ENCODE data around the gene TMEM150C.
"Not testable (repeated sequence)": the region's sequence is repeated elsewhere in the genome, so short reads cannot be mapped to it uniquely, and the experiment has no call there.

The TMEM150C gene

DNA sequence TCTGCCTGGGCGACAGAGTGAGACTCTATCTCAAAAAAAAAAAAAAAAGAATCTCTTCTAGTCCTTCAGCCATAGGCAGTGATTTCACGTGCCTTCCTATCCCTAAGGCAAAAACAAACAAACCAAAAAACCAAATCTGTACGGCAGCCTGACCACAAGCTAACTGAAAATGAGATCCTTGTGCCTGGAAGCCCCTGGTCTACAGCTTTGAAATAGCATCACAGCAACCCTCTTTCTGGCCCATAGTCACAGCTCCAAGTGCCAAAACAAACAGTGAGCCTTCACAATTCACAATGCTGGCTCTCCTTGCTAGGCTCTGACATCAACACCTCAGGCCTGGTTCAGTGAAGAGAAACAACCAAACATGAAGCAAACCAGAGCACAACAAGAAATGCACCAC lies 46.1 kb downstream of the TMEM150C start:
- DNase-seq (ENCODE audit: low read depth) = no peak

DNA sequence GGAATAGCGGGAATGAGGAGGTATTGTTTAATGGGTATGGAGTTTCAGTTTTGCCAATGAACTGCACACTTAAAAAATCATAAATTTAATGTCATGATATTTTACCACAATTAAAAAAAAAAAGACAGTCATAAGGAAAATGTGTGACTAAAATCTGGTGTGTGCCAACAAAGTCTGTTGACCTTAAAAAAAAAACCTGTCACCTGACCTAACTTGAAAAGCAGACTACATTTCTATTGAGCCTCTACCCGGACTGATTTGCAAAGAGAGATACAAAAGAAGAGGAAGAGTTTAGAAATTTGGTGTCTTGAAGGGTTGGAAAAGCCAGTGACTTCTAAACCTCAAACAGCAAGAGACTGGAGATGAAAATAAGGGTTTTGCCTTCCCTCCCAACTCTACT lies 48.4 kb downstream of the TMEM150C start:
- no peak for DNase-seq (ENCODE audit: low read depth)

DNA sequence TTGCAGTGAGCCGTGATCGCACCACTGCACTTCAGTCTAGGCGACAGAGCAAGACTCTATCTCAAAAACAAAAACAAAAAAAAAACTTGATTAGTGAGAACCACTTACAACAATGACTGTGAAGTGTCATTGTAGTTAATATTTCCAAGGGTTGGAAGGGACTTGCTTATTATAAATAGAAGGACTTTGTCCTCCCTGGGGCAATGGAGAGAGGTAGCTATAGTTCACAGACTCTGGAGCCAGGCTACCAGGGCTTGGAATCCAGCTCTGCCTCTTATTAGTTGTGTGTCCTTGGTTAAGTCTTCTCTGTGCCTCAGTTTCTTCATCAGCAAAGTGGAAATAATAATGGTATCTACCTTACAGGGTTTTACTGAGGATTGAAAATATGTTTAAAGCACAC lies 51.6 kb downstream of the TMEM150C start:
- no peak for DNase-seq (ENCODE audit: low read depth)

DNA sequence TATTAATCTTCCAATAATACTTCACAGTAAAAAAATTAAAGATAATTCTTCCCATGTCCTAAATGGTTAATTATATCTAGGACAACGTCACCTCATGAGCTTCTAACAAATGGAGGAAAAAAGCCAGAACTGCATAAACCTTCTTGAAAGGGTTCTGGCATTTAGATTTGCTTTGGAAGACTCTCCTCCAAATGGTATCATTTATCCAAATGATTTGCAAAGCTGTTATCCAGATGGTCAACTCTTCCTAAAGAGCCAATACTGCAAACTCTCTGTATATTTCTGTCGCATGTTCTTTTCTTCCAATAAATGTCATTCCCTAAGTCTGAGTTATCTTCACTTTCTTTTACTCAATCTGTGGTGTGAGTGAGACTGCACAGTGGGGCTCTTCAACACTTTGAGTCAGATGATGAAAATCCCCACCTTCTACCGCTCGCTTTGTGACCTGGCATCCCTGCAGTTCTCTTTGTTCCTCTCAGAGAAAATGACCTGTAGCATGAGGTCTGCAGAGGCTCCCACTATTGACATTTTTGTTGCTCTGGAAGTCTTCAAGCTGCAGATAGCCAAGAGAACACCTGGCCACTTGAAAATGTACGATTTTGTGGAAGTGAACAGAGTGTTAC lies 52.9 kb downstream of the TMEM150C start:
- no peak for DNase-seq (ENCODE audit: low read depth)

DNA sequence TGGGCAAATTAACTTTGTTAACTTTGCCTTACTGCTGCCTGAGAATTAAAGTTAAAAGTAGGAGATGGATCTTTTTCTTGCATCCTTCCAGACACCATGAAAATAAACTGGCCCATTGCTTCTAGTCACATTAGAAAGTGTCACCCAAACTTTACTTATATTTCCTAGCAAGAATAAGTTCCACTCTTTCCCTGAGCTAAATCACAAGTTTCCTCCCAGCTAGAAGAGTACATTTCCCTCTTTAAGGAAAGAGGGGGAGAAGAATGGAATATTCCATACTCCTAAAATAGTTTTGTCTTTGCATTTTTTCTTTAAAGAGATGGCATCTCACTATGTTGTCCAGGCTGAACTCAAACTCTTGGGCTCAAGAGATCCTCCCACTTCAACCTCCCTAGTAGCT lies 53.8 kb downstream of the TMEM150C start:
- DNase-seq (ENCODE audit: low read depth) = no peak

DNA sequence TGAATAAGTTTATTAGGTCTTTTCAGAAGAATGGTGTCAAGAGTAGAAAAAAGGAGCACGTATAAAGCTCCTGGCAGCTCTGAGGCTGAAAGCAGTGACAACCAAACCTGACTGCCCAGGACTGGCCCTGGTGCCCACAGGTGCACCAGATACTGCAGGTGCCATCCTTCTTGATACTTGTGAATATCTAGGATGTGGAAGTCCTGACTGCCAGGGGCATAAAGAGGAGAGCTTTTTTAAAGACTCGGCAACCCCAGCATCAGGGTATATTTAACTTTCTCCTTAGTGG lies 60.7 kb downstream of the TMEM150C start:
- DNase-seq (ENCODE audit: low read depth) = no peak

DNA sequence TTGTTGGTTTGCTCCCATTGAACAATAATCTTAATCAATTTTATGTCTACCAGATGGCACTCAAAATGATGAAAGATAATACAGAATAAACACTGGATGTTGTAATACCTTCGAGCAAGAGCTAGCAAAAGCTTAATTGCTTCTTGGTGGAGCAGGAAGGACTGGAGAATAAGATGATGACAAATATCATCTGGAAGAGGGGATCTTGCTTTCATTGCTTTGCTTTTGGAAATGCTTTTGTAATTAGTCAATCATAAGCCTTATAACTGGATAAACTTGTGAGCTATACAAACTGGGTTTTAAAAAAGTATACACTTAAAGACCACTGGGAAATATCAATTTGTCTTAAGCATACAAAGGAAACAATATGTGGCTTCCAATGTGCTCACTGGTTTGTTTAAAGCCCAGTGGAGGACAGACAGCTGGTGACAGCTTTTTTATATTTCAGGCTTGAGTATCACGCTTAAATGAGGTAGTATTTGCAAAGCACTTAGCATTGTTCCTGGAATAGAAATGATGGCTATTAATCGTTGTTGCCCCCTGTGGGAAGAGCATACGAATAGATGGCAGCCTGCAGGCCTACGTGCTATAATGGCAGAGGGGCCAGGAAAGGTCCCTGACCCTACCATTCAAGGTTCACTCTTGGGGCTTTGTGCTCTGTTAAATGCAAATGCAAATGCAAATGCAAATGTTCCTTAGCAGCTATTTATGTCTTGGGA lies 61.2 kb downstream of the TMEM150C start:
- no peak for DNase-seq (ENCODE audit: low read depth)

DNA sequence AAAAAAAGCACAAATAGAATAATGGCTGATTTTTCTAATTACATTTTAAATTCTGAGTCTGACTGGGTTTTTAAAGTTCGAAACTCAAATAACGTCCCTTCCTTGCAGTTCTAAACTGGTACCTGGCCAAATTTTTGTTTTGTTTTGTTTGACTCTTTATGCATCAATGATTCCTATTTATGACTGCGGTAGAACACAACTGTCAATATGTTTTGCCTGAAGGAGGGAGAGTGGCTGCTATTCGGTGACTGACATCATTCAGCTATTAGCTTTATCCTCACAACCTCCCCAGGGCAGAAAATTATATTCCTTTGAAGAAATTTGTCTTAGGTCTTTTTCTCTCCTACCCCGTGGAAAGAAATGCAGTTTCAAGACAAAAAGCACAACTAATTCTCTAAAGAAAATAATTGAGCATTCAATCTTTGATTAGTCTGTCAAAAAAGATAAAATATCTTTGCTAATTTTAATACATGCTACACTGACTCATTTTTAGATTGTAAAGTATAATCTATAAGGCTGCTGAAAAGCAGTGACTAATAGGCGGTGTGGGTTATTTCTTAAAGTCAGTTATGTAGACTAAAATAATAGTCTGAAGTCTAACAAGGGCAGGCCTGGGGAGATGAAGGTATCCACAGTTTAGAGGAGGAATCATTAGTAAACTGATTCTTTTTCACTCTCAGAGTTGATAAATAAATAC lies 61.9 kb downstream of the TMEM150C start:
- DNase-seq (ENCODE audit: low read depth) = no peak

DNA sequence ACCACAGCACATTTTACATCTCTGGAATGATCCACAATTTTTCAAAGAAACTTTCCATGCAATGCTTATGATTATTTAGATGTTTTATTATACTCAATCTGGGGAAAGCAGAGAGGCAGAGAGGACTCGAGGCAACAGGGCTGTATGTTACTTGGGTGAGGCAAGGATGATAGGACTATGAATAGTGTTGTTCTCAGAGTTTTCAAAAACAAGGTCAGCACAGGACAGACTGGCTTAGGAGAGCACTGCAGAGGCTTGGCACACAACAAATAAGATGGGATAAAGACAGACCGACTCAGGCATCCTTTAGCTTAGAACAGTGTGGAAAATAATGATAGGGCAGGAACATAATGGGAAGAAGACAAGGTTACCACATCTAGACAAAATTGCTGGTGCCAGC lies 65.4 kb downstream of the TMEM150C start:
- DNase-seq (ENCODE audit: low read depth) = no peak

DNA sequence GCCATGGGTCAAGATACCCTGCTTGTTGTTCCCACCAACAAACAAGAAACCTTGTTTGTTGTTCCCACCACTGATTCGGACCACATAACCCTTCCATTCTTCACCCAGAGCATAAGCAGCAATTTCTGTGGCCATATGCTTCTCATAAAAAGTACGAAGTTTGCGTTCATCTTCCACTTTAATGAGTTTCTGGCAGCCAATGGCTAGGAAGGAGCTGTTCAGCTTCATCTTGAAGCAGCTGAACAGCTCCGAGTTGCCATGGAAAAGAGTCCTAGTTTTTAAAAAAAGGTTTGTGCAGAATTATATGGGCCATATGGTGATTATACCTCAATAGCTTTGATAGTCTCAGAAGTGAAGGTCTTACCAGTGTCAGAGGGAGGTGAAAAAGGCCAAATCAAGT lies 66.1 kb downstream of the TMEM150C start:
- no peak for DNase-seq (ENCODE audit: low read depth)

DNA sequence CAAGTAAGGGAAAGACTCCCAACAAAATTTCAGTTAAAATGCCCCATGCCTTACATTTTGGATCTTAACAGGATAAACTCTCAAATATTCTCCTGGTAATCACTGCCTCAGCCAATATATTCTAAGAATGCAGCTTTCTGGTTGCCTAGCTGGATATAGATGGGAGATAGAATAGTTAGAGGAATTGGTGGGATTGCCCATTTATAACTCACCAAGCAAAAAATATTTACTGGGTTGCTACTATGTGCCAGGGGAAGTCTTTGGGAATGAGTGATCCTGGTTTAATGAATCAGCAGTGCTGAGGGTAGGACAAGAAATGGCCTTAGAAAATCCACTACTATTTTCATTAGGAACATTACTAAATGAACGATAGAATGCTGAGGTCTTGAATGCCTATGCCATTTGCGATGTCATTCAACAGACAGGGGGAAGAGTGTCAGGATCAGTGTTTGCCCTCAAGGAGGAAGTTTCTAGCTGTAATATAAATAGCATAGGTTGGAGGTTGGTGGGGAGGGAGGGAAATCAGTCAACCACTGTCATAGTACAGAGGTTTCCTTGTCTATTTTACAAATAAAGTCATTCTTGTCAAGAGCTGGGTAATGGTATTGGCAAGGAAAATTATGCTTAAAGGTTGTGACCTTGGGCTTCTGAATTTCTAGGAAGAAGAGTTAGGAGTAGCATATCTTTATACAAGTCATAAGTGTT lies 67.9 kb downstream of the TMEM150C start:
- no peak for DNase-seq (ENCODE audit: low read depth)

DNA sequence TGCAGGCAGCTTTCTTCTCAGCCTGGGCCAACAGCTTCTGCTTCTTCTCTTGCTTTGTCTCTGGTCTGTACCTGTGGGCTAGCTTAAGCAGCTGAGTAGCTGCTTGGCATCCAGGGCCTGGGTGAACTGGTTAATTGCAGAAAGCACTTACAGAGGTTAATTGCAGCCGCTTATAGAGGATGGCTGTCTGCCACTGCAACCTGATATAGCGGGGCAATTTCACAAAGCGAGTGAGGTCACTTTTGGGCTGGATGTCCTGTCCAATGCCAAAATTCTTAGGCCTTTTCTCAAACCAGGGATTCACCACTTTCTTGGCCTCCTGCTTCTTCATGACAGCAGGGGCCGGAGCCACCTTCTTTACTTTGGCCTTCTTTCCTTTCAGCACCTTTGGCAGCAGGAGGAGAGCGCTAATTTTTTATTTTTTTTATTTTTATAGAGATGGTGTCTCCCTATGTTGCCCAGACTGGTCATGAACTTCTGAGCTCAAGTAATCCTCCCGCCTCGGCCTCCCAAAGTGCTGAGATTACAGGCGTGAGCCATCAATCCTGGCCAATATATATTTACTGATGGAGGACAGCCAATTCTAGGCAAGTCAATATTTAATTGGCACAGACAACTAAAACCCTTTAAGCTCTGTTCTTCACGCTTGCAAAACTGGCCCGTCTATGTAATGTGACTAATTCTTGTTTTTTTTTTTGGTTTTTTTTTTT lies 70.4 kb downstream of the TMEM150C start:
- no peak for DNase-seq (ENCODE audit: low read depth)

DNA sequence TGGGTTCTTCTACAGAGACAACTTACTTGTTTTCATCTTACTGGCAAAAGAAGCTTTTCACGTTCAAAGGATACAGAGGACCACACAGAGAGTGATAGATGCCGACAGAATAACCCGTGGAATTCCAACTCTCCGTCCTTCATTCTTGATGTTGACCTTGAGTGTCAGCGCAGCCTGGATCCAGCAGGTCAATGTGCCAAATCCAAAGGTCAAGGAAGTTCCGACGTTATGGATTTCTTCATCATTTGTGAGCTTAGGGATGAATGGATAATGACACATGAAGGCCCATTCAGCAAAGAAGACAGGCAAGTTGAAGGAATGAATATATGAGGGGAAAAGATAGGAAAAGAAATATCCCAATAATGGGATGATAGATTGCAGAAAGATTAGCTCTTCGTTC lies 71.8 kb downstream of the TMEM150C start:
- no peak for DNase-seq (ENCODE audit: low read depth)

DNA sequence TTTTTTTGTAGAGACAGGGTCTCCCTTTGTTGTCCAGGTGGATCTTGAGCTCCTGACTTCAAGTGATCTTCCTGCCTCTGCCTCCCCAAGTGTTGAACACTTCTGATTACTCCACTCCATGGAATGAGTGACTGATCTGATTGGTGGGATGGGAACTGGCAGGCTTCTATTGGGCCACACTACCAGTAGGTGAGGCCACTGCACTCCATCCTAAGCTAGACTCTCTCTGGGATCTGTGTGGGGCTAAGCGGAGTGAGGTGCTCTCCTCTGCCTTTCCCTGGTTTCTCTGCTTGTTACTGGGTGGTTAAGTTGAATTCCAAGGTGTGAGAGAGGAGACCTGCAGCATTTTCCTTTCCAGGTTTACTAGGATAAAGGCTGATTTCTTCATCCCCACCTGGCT lies 72.7 kb downstream of the TMEM150C start:
- DNase-seq (ENCODE audit: low read depth) = no peak

DNA sequence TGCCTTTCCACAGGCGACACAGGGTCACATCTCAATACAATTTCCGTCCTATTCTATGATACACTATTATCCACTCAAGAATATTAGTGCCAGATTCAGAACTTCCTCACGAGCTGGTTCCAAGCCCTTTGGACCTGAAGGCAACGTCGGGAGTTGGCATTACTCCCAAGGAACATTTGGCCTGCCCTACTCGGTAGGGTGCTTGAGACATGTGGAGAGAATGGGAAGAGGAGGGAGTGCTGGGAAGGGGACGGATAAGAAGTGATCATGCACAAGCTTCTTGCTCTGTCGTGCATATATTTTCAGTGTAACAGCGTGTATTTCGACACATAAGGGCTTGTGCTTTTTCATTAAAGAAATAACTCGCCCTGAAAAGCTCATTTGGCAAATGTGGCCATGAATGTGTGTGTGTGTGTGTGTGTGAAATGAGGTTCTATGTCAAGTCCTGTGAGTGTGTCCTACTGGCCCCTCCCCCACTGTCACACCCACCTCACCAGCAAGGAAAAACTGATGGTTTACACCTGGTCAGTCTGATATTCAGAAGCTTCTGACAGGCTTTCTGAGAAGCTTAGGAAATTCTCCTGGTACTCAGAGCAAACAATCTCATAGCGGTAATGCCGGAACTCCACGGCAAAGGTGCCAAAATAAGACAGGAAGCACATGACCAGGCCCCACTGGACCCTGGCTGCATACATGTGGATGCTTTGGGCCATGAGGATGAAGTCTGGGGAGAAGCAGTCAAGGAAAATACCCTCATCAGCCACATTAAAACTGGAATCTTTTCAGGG lies 76.6 kb downstream of the TMEM150C start:
- DNase-seq (ENCODE audit: low read depth) = no peak

DNA sequence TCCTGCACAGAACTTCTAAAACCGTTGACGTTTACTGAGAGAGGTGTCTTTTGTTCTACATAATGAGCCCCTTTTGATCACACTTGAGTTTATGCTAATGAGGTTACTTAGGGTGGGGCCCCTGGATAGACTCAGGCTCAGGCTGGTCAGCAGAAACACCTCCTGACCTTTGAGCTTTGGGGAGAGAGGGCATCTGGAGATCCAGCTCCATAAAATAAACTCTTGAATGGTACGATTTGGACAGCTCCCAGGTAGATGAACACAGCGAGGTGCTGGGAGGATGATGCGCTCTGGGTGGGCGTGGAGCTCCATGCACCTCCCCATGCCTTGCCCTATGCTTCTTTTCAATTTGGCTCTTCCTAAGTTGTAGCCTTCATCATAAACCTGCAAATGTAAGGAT lies 79.4 kb downstream of the TMEM150C start:
- DNase-seq (ENCODE audit: low read depth) = no peak

DNA sequence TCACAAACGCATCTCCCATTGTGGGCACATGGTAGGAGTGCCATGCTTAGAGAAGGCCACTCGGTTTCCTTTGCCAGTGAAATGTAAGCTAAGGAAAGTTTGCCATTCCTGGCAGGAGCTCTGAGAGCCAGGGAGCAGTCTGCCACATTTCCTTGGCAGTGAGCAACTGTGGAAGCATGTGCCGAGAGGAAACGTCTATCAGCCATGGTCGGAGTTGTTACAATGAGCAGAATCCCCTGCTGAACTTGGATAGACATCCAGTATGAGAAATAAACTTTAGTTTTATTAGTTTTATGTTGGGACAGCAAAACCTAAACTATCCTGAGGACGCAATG lies 80.3 kb downstream of the TMEM150C start:
- no peak for DNase-seq (ENCODE audit: low read depth)

DNA sequence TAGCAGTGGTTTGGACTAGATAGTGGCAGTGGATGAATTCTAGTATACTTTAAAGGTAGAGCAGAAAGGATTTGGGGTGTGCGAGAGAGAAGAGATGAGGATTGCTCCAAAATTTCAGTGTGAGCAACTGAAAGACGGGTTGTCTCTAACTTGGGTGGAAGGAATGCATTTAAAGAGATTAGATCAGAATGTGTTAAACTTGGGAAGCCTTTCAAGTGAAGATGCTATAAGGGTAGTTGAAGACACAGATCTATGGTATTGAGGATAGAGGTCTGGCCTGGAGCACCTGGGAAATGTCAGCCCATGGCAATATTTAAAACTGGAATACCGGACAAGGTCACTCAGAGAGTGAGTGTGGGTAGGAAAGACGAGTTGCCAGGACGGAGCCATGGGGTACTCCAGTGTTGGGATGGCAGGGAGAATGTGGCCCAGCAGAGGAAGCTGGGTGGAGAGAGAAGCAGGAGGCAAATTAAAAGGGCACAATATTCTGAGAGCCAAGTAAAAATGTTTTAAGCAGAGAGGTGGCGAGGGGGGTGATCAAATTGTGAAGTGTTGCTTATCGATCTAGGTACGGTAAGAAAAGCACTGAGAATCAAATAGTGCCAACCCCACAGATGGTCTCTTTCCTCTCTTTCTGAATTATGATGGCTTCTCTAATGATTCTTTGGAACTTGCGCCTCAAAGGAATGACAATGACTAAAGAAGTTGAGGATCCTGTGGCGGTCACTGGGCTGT lies 80.8 kb downstream of the TMEM150C start:
- DNase-seq (ENCODE audit: low read depth) = no peak

DNA sequence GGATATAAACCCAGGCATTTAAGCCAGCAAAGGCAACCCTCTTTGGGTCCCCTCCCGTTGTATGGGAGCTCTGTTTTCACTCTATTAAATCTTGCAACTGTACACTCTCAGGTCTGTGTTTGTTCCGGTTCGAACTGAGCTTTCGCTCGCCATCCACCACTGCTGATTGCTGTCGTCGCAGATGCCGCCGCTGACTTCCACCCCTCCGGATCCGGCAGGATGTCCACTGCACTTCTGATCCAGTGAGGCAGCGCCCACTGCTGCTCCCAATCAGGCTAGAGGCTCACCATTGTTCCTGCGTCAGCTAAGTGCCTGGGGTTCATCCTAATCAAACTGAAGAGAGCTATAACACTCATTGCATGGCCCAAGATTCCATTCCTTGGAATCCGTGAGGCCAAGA lies 82.2 kb downstream of the TMEM150C start:
- DNase-seq (ENCODE audit: low read depth) = no peak

DNA sequence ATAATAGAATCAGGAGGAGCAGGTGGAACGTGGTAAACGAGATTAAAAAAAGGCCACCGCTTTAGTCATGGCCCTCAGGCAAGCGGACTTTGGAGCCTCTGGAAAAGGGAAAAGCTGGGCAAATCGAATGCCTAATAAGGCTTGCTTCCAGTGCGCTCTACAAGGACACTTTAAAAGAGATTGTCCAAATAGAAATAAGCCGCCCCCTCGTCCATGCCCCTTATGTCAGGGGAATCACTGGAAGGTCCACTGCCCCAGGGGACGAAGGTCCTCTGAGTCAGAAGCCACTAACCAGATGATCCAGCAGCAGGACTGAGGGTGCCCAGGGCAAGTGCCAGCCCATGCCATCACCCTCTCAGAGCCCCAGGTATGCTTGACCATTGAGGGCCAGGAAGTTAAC lies 84.3 kb downstream of the TMEM150C start:
- DNase-seq (ENCODE audit: low read depth) = not testable (repeated sequence)

DNA sequence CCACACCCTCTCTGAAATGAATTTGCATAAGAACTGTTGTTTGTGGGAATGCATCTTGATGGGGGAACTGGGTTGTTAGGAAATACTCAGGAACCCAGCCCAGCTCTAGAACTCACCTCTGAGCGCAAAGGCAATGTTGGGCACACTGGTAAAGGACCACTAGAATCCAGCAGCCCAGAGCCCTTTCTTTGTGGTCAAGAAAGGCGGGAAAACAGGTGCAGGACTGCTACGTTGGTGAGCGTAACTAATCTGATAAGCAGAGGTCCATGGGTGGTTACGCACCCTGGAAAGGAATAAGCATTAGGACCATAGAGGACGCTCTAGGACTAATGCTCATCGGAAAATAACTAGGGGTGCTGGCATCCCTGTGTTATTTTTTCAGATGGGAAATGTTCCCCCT lies 85.9 kb downstream of the TMEM150C start:
- not testable (repeated sequence) for DNase-seq (ENCODE audit: low read depth)

Measured in stimulated activated CD8-positive, alpha-beta memory T cell treated with anti-CD3 and anti-CD28 coated beads, Interleukin-4, amount 100 ng/mL, for 24 hours (primary cell).